ENCODE measurements around the gene PLD4. TPM values are rescaled to one million over a fixed set of nuclear protein-coding genes. Genes with fewer than 3 reads are reported as not detected.
A peak's percentile ranks its signal among the peaks of the same experiment; 100 is the strongest.

The PLD4 gene
- total RNA-seq, 4 donors from 2014 or later: 0.16 TPM; not detected in 3

DNA sequence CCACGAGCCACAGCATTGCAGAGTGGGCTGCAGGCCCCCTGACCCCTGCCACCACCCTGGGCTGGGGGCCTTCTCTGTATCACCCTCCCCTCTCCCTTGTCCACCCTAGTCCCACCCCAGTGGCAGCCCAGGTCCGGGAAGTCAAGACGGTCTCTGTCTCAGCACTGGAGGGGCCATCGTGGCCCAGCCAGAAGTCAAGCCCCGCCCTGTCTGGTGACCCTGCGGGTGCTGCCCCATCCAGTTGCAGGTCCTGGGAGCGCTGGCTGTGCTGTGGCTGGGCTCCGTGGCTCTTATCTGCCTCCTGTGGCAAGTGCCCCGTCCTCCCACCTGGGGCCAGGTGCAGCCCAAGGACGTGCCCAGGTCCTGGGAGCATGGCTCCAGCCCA lies 2.7 kb downstream of the PLD4 start:
- peaks cover 2% of the 10 kb centered on the region for H3K4me1 ChIP-seq
- TF ChIP-seq POLR2A (IDR thresholded peaks at IDR 0.05): no peak
- no peak for TF ChIP-seq POLR2AphosphoS5 (IDR thresholded peaks at IDR 0.05)
- TF ChIP-seq, protein P1, sequence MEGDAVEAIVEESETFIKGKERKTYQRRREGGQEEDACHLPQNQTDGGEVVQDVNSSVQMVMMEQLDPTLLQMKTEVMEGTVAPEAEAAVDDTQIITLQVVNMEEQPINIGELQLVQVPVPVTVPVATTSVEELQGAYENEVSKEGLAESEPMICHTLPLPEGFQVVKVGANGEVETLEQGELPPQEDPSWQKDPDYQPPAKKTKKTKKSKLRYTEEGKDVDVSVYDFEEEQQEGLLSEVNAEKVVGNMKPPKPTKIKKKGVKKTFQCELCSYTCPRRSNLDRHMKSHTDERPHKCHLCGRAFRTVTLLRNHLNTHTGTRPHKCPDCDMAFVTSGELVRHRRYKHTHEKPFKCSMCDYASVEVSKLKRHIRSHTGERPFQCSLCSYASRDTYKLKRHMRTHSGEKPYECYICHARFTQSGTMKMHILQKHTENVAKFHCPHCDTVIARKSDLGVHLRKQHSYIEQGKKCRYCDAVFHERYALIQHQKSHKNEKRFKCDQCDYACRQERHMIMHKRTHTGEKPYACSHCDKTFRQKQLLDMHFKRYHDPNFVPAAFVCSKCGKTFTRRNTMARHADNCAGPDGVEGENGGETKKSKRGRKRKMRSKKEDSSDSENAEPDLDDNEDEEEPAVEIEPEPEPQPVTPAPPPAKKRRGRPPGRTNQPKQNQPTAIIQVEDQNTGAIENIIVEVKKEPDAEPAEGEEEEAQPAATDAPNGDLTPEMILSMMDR (IDR thresholded peaks at IDR 0.05): no peak
- no peak for TF ChIP-seq EP300 (IDR thresholded peaks at IDR 0.05)
- no peaks in the 10 kb centered on the region for H3K9me3 ChIP-seq
- H3K36me3 ChIP-seq: no peaks in the 10 kb centered on the region
- peak in 1 of 2 donors; percentile 63 for DNase-seq (ENCODE audit: low spot score in 2 of 2)
- no peak overlapping the region for H3K4me3 ChIP-seq
- no peak overlapping the region for H3K27ac ChIP-seq
- no peaks in the 10 kb centered on the region for H3K27me3 ChIP-seq
- 76% methylated on average over 5 of the region's 10 CpGs for WGBS

DNA sequence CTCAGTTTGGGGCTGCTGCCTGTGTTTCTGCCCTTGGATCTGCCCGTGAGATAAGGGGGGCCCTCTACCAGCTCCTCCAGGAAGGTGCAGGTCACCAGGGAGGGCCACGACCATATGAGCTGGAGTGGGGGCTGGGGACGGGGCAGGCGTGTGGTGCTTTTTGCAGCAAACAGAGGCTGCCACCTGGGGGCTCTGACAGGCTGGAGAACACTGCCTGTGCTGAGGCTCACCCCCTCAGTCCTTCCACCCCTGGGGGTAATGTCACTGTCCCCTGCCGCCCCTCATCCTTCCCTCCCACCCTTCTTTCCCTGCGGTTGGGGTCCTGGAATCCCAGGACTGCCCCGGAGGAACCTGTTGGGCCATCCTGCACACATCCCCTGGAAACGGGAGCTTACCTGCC lies 3.2 kb downstream of the PLD4 start:
- Histone ChIP-seq H3K27me3 (no peaks in the 10 kb centered on the region), H3K36me3 (no peaks in the 10 kb centered on the region), H3K4me3 (no peak overlapping the region), H3K9me3 (no peaks in the 10 kb centered on the region), H3K4me1 (peaks cover 6% of the 10 kb centered on the region), H3K27ac (no peak overlapping the region)
- TF ChIP-seq POLR2A (IDR thresholded peaks at IDR 0.05): no peak
- DNase-seq (ENCODE audit: low spot score in 2 of 2): no peak
- 76% methylated on average over 6 of the region's 8 CpGs for WGBS

DNA sequence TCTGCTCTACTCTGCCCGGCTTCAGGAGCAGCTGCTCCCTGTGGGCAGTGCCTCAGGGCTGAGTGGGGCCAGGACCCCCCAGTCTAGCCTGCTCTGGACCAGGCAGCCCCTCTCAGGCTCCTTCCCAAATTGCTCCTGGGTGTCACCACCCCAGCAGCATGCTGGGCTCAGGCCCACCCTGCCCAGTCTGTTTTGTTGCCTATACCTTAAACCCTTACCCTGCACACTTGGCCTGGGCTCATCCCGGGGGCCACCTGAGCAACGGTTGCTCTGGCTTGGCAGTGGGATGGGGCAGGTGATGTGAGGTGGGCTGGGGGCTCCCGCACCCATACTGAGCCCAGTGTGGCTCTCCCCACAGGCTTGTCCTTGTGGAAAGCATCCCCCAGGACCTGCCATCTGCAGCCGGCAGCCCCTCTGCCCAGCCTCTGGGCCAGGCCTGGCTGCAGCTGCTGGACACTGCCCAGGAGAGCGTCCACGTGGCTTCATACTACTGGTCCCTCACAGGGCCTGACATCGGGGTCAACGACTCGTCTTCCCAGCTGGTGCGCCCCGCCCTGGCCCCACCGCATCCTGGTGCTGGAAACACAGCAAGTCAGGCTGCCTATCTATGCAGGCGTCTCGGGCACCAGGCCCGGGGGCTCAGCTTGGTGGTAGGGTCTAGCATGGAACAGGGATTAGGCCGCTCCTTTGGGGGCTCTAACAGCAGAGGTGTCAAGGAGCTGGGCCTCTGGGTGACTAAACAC lies 3.9 kb downstream of the PLD4 start:
- H3K4me3 ChIP-seq: no peak overlapping the region
- peaks cover 12% of the 10 kb centered on the region for H3K4me1 ChIP-seq
- H3K27ac ChIP-seq: no peak overlapping the region
- no peaks in the 10 kb centered on the region for H3K9me3 ChIP-seq
- peak in 1 of 2 donors; percentile 64 for DNase-seq (ENCODE audit: low spot score in 2 of 2)
- no peaks in the 10 kb centered on the region for H3K27me3 ChIP-seq
- H3K36me3 ChIP-seq: no peaks in the 10 kb centered on the region
- TF ChIP-seq POLR2A (IDR thresholded peaks at IDR 0.05) (no peak), POLR2AphosphoS5 (IDR thresholded peaks at IDR 0.05) (no peak), EP300 (IDR thresholded peaks at IDR 0.05) (no peak)
- TF ChIP-seq, protein P1 (IDR thresholded peaks at IDR 0.05): no peak
- 90% methylated on average over 14 of the region's 17 CpGs for WGBS

DNA sequence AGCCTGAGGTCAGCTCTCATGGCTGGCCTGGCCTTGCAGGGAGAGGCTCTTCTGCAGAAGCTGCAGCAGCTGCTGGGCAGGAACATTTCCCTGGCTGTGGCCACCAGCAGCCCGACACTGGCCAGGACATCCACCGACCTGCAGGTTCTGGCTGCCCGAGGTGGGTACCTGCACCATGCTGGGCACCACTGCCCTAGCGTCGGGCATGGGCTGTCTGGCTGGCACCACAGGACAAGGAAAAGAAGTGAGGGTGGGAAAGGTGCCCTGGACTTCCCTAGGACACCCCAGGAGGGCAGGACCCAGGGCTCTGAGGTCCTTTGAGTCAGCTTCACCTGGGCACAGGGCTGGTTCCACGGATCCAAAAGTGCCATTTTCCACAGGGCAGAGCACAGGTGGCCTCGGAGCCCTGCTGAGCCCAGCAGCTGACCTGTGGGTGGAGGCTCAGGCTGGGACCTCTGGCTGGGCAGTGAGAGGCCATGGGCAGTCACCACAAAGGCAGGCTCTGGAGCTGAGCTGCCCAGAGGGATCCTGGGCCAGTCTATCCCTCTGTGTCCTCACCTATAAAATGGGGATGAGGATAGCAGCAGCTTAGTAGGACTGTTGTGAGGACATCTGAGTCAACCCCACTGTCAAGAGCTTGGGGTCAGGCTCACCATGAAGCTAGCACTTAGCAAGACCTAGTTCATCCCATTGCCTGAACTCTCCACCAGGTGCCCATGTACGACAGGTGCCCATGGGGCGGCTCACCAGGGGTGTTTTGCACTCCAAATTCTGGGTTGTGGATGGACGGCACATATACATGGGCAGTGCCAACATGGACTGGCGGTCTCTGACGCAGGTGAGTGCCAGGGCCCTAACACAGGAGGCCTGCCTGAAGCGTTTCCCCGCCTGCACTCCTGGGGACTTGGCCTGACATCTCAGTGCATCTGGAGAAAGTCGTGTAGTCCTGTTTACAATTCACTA lies 4.9 kb downstream of the PLD4 start:
- no peaks in the 10 kb centered on the region for H3K36me3 ChIP-seq
- peaks cover 22% of the 10 kb centered on the region for H3K4me1 ChIP-seq
- no peak overlapping the region for H3K27ac ChIP-seq
- H3K4me3 ChIP-seq: no peak overlapping the region
- TF ChIP-seq, protein P1 (IDR thresholded peaks at IDR 0.05): no peak
- no peak for TF ChIP-seq EP300 (IDR thresholded peaks at IDR 0.05)
- TF ChIP-seq POLR2A (IDR thresholded peaks at IDR 0.05): no peak
- no peak for TF ChIP-seq POLR2AphosphoS5 (IDR thresholded peaks at IDR 0.05)
- no peaks in the 10 kb centered on the region for H3K27me3 ChIP-seq
- no peak for DNase-seq (ENCODE audit: low spot score in 2 of 2)
- WGBS: 67% methylated on average over 3 of the region's 15 CpGs
- no peaks in the 10 kb centered on the region for H3K9me3 ChIP-seq

DNA sequence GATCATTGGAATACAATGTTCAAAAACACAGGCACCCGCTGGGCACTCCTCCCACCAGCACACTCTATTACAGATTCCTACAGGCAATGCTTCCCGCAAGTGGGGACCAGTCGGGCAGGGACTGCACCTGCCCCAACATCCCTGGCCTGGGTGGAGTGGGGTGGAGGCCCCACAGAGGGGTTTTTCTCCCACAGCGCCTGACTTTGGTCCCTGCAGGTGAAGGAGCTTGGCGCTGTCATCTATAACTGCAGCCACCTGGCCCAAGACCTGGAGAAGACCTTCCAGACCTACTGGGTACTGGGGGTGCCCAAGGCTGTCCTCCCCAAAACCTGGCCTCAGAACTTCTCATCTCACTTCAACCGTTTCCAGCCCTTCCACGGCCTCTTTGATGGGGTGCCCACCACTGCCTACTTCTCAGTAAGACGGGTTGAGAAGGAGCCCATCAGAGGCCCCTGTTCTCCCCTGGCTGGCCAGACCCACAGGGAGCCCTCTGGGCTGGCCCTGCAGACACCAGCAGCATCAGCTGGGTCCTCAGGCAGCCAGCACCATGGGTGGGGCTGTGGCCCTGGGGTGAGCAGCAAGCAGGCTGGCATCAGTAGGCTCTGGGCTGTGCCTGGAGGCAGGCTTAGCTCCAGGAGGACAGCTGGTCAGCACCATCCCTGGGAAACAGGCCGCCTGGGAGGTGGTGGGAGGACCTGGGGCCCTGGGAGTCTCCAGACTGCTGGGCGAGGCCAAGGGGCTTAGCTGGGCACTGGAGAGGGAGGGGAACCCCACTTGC lies 6.0 kb downstream of the PLD4 start:
- Histone ChIP-seq H3K36me3 (no peaks in the 10 kb centered on the region), H3K27ac (no peak overlapping the region), H3K27me3 (no peaks in the 10 kb centered on the region), H3K4me1 (peaks cover 26% of the 10 kb centered on the region), H3K9me3 (no peaks in the 10 kb centered on the region), H3K4me3 (no peak overlapping the region)
- TF ChIP-seq POLR2A (IDR thresholded peaks at IDR 0.05) (no peak), POLR2AphosphoS5 (IDR thresholded peaks at IDR 0.05) (no peak), EP300 (IDR thresholded peaks at IDR 0.05) (no peak)
- TF ChIP-seq, protein P1 (IDR thresholded peaks at IDR 0.05): no peak
- peak in 1 of 2 donors; percentile 69 for DNase-seq (ENCODE audit: low spot score in 2 of 2)
- 83% methylated on average over 5 of the region's 10 CpGs for WGBS

Data from suprapubic skin (tissue), 4 donors.